PC-3 (cell line): Measurements from ENCODE around the gene KAZN. TPM values are rescaled to one million over a fixed set of nuclear protein-coding genes. Genes with fewer than 3 reads are reported as not detected.

Experiments
- ATAC-seq: fragments of 200-7000 bp; cut with Tn5 transposase; 2 replicates; pipeline ENCODE4 v1.9.1; 2020; ENCODE audit warnings: mild to moderate bottlenecking, moderate library complexity
- BruUV-seq: library from RNA; stranded (reverse); fragments of 400-500 nt; replicated peaks from 2 replicates; lab custom pipeline; 2021; lab: Mats Ljungman, UMichigan
- CTCF ChIA-PET: fragments of 300-600 bp; sonication (Branson Sonifier 250); formaldehyde crosslinking; loops from one replicate; lab custom pipeline; 2022; ENCODE audit warnings: antibody characterized with exemption; lab: Charles Lee
- POLR2A ChIA-PET: fragments of 300-600 bp; sonication (Branson Sonifier 250); formaldehyde crosslinking; loops from one replicate; lab custom pipeline; 2022; ENCODE audit warnings: antibody characterized with exemption; ENCODE audit not compliant: unreplicated experiment; lab: Charles Lee
- DNase-seq: peaks from one replicate; pipeline ENCODE4 v3.0.0-alpha.2; 2015
- H2AFZ ChIP-seq: fragments of 300-600 bp; sonication (generic); 2 replicates; pipeline ENCODE4 v1.6.0; 2016; ENCODE audit warnings: antibody characterized with exemption, low read length
- H3F3A ChIP-seq: fragments of 300-600 bp; sonication (generic); one replicate; pipeline ENCODE4 v1.6.0; 2017; ENCODE audit warnings: antibody characterized with exemption, low read length, control low read depth, mild to moderate bottlenecking; ENCODE audit not compliant: unreplicated experiment
- H3K27ac ChIP-seq: fragments of 300-600 bp; sonication (generic); 2 replicates; pipeline ENCODE4 v1.5.1; 2016; ENCODE audit warnings: mild to moderate bottlenecking, low read length
- H3K27me3 ChIP-seq: fragments of 300-600 bp; sonication (generic); 2 replicates; pipeline ENCODE4 v1.6.1; 2016; ENCODE audit warnings: low read length, mixed read lengths
- H3K36me3 ChIP-seq: fragments of 300-600 bp; sonication (generic); 2 replicates; pipeline ENCODE4 v1.6.1; 2016; ENCODE audit warnings: low read depth, mixed run types, low read length, mixed read lengths
- H3K4me1 ChIP-seq: fragments of 300-600 bp; sonication (generic); 2 replicates; pipeline ENCODE4 v1.5.1; 2016; ENCODE audit warnings: low read length; ENCODE audit not compliant: insufficient read depth
- H3K4me2 ChIP-seq: fragments of 300-600 bp; sonication (generic); 2 replicates; pipeline ENCODE4 v1.6.0; 2016; ENCODE audit warnings: low read length
- H3K4me3 ChIP-seq: fragments of 300-600 bp; sonication (generic); 2 replicates; pipeline ENCODE4 v1.5.1; 2016; ENCODE audit warnings: mild to moderate bottlenecking, low read length, mixed read lengths
- H3K79me2 ChIP-seq: fragments of 300-600 bp; sonication (generic); 2 replicates; pipeline ENCODE4 v1.6.1; 2017; ENCODE audit warnings: low read length, mixed read lengths
- H3K9ac ChIP-seq: fragments of 300-600 bp; sonication (generic); 2 replicates; pipeline ENCODE4 v1.6.0; 2016; ENCODE audit warnings: mild to moderate bottlenecking, low read length
- H3K9me2 ChIP-seq: fragments of 300-600 bp; sonication (generic); replicated peaks from 2 replicates; pipeline ENCODE4 v1.6.1; 2016; ENCODE audit warnings: mixed run types, low read length, mixed read lengths
- H3K9me3 ChIP-seq: fragments of 300-600 bp; sonication (generic); 2 replicates; pipeline ENCODE4 v1.6.1; 2016; ENCODE audit warnings: low read length, mixed read lengths
- H4K20me1 ChIP-seq: fragments of 300-600 bp; sonication (generic); 2 replicates; pipeline ENCODE4 v1.6.1; 2016; ENCODE audit warnings: low read length, mixed read lengths
- CTCF ChIP-seq: fragments of 300-600 bp; sonication (generic); conservative IDR thresholded peaks from 2 replicates; pipeline ENCODE4 v1.5.1; 2017; ENCODE audit warnings: antibody characterized with exemption, low read depth, mild to moderate bottlenecking, low read length
- EZH2 ChIP-seq: fragments of 300-600 bp; sonication (generic); IDR thresholded peaks from one replicate; pipeline ENCODE4 v1.6.1; 2017; ENCODE audit warnings: antibody characterized with exemption, mild to moderate bottlenecking, low read length; ENCODE audit not compliant: unreplicated experiment
- EZH2phosphoT487 ChIP-seq: fragments of 300-600 bp; sonication (generic); IDR thresholded peaks from 2 replicates; pipeline ENCODE4 v1.6.1; 2018; ENCODE audit warnings: mild to moderate bottlenecking, antibody characterized with exemption, low read length, borderline replicate concordance
- intact Hi-C: fragments of 100-400 bp; cut with micrococcal nuclease; formaldehyde crosslinking; loops from 2 replicates; pipeline ENCODE4 v1.9.0; 2023
- total RNA-seq: library from RNA; depleted of rRNA; stranded (reverse); fragments of >200 nt; gene quantifications from 2 replicates; pipeline ENCODE4 v1.2.3, GENCODE V29; 2014

KAZN gene
- total RNA-seq, 1 experiment from 2014 or later: 2.0 TPM

GRCh38 chr1:15055736-15056415, 457.4 kb downstream of the KAZN start:
- H3K79me2 ChIP-seq: no peaks in the 10 kb centered on the region
- H3K27ac ChIP-seq: no peak overlapping the region
- no peak overlapping the region for H2AFZ ChIP-seq
- peaks cover 12% of the 10 kb centered on the region for H3K4me1 ChIP-seq
- H3K4me2 ChIP-seq: no peak overlapping the region
- no peaks in the 10 kb centered on the region for H4K20me1 ChIP-seq
- no peak for TF ChIP-seq CTCF
- no peak for TF ChIP-seq EZH2phosphoT487
- no peak for TF ChIP-seq EZH2
- H3K9ac ChIP-seq: no peak overlapping the region
- H3K9me2 ChIP-seq: no peaks in the 10 kb centered on the region
- CTCF ChIA-PET: no interaction called here
- intact Hi-C loops: no loop called here
- H3K9me3 ChIP-seq: no peaks in the 10 kb centered on the region
- no peak for ATAC-seq
- H3K36me3 ChIP-seq: no peaks in the 10 kb centered on the region
- H3K27me3 ChIP-seq: no peaks in the 10 kb centered on the region
- no TSS peak for BruUV-seq
- no peak for DNase-seq
- no peak overlapping the region for H3K4me3 ChIP-seq
- H3F3A ChIP-seq: no peaks in the 10 kb centered on the region
- POLR2A ChIA-PET: no interaction called here

GRCh38 chr1:15056515-15057285, 458.2 kb downstream of the KAZN start:
- H3K4me3 ChIP-seq: no peak overlapping the region
- H3K9me2 ChIP-seq: no peaks in the 10 kb centered on the region
- H3K9me3 ChIP-seq: no peaks in the 10 kb centered on the region
- H3K27me3 ChIP-seq: no peaks in the 10 kb centered on the region
- peak; percentile 100 for ATAC-seq
- H3K9ac ChIP-seq: no peak overlapping the region
- ChIA-PET POLR2A (no interaction called here), CTCF (interaction anchor here (0.6 kb wide), 1 partner anchor 38 kb away, joined by 3 read pairs; no protein-coding TSS in a partner anchor)
- H3K79me2 ChIP-seq: no peaks in the 10 kb centered on the region
- TF ChIP-seq EZH2 (no peak), EZH2phosphoT487 (no peak), CTCF (no peak)
- H2AFZ ChIP-seq: no peak overlapping the region
- intact Hi-C loops: no loop called here
- no TSS peak for BruUV-seq
- H3K4me1 ChIP-seq: peaks cover 12% of the 10 kb centered on the region
- H3K27ac ChIP-seq: no peak overlapping the region
- no peaks in the 10 kb centered on the region for H3F3A ChIP-seq
- no peaks in the 10 kb centered on the region for H4K20me1 ChIP-seq
- peak; percentile 71 for DNase-seq
- no peak overlapping the region for H3K4me2 ChIP-seq
- no peaks in the 10 kb centered on the region for H3K36me3 ChIP-seq

- peaks cover 12% of the 10 kb centered on the region for H3K4me1 ChIP-seq
- H3F3A ChIP-seq: no peaks in the 10 kb centered on the region
- H3K9ac ChIP-seq: no peak overlapping the region
- H3K79me2 ChIP-seq: no peaks in the 10 kb centered on the region
- H3K27ac ChIP-seq: no peak overlapping the region
- no TSS peak for BruUV-seq
- CTCF ChIA-PET: no interaction called here
- POLR2A ChIA-PET: no interaction called here
- H3K9me3 ChIP-seq: no peaks in the 10 kb centered on the region
- DNase-seq: no peak
- no peaks in the 10 kb centered on the region for H4K20me1 ChIP-seq
- H3K4me2 ChIP-seq: no peak overlapping the region
- no peaks in the 10 kb centered on the region for H3K36me3 ChIP-seq
- intact Hi-C loops: no loop called here
- no peak for ATAC-seq
- no peaks in the 10 kb centered on the region for H3K27me3 ChIP-seq
- H3K9me2 ChIP-seq: no peaks in the 10 kb centered on the region
- no peak overlapping the region for H3K4me3 ChIP-seq
- H2AFZ ChIP-seq: no peak overlapping the region
- TF ChIP-seq CTCF: no peak
- no peak for TF ChIP-seq EZH2phosphoT487
- no peak for TF ChIP-seq EZH2
Observed at GRCh38 chr1:15057834-15058233, 459.3 kb downstream of the KAZN start.
